AG04450 (cell line): ENCODE measurements around the gene SLC22A3. TPM values are rescaled to one million over a fixed set of nuclear protein-coding genes. Genes with fewer than 3 reads are reported as not detected.

Source experiments
- CTCF ChIA-PET: fragments of 300-600, 350-600 bp; formaldehyde crosslinking; extraction: SDS; loops from one replicate; lab custom pipeline; 2022; ENCODE audit warnings: antibody characterized with exemption, inconsistent platforms; lab: Charles Lee
- POLR2A ChIA-PET: fragments of 350-600 bp; formaldehyde crosslinking; extraction: SDS; loops from one replicate; lab custom pipeline; 2021; ENCODE audit warnings: antibody characterized with exemption, inconsistent platforms; lab: Yijun Ruan, JAX
- DNase-seq: peaks from one replicate; pipeline ENCODE4 v3.0.0-alpha.2; 2011; ENCODE audit warnings: low read depth, low spot score
- H3K27ac ChIP-seq: one replicate; pipeline ENCODE4 v1.5.1; 2012; ENCODE audit warnings: low read depth, low read length, control low read depth
- H3K27me3 ChIP-seq: one replicate; pipeline ENCODE4 v1.6.0; 2012; ENCODE audit warnings: low read length; ENCODE audit not compliant: control insufficient read depth, insufficient read depth
- H3K4me3 ChIP-seq: 2 replicates; pipeline ENCODE4 v1.5.1; 2011; ENCODE audit warnings: mild to moderate bottlenecking, low read depth, low read length, control low read depth
- H3K9me3 ChIP-seq: 2 replicates; pipeline ENCODE4 v1.5.1; 2012; ENCODE audit warnings: low read length; ENCODE audit not compliant: control insufficient read depth, insufficient read depth
- polyA plus RNA-seq: library from polyadenylated mRNA; depleted of rRNA; stranded (reverse); fragments of >200 nt; gene quantifications from 2 replicates; pipeline ENCODE4 v1.2.3, GENCODE V29; 2011
- TF ChIP-seq, protein P1 (sequence below): IDR thresholded peaks from 2 replicates; pipeline ENCODE4 v1.5.1; 2011; ENCODE audit warnings: low read depth, low read length, control low read depth, inconsistent platforms

Gene SLC22A3
- polyA plus RNA-seq, 1 experiment = 0.07 TPM

DNA sequence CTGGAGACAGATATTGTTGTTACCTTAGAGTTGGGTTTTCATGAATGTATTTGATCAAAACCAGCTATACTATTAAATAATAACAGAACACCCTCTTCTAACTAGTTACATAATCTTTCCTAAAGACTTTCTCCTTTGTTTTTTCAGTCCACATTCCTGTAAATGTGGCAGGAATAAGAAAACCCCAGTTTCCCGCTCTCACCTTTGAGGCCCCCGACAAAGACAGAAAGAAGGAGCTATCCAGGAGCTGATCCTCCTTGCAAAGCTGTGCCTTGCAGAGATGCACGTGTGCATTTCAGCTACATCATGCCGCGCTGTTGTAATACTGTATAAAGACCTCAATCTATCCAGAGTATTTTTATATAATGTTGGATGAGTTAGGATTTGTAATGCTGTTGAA, 102.7 kb downstream of the SLC22A3 start:
- H3K27ac ChIP-seq = no peak overlapping the region
- no peak overlapping the region for H3K4me3 ChIP-seq
- ChIA-PET CTCF (interaction anchor here (1.1 to 1.2 kb wide), 2 partner anchors 69 to 362 kb away, joined by 3 to 4 read pairs; no protein-coding TSS in a partner anchor), POLR2A (no interaction called here)
- DNase-seq = no peak
- TF ChIP-seq, protein P1, sequence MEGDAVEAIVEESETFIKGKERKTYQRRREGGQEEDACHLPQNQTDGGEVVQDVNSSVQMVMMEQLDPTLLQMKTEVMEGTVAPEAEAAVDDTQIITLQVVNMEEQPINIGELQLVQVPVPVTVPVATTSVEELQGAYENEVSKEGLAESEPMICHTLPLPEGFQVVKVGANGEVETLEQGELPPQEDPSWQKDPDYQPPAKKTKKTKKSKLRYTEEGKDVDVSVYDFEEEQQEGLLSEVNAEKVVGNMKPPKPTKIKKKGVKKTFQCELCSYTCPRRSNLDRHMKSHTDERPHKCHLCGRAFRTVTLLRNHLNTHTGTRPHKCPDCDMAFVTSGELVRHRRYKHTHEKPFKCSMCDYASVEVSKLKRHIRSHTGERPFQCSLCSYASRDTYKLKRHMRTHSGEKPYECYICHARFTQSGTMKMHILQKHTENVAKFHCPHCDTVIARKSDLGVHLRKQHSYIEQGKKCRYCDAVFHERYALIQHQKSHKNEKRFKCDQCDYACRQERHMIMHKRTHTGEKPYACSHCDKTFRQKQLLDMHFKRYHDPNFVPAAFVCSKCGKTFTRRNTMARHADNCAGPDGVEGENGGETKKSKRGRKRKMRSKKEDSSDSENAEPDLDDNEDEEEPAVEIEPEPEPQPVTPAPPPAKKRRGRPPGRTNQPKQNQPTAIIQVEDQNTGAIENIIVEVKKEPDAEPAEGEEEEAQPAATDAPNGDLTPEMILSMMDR = no peak
- H3K9me3 ChIP-seq = no peaks in the 10 kb centered on the region
- H3K27me3 ChIP-seq = no peaks in the 10 kb centered on the region

DNA sequence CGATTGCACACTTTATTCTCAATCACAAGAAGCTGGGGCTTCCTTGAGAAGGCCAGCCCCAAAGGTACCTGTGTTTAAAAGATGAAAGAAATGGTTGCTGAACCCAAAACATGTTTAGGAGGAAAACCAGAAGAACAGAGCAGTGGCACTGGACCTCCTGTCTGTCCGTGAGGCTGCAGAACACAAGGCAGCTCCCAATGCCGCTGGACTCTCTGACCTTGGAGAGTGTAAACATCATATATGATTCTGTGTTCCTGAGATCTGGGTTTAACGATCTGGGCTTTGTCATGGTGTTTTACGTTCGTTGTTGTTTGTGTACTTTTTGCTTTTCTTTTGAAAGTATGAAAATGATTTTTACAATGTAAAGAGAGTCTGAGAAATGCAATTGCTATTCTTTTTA, 106.1 kb downstream of the SLC22A3 start:
- ChIA-PET POLR2A (no interaction called here), CTCF (interaction anchor here (1.4 to 4.9 kb wide), 6 partner anchors 23 to 591 kb away, joined by 4 to 186 read pairs (median 36); no protein-coding TSS in a partner anchor)
- no peak for DNase-seq
- Histone ChIP-seq H3K4me3 (no peak overlapping the region), H3K27ac (no peak overlapping the region), H3K27me3 (no peaks in the 10 kb centered on the region), H3K9me3 (no peaks in the 10 kb centered on the region)
- TF ChIP-seq, protein P1 = no peak

DNA sequence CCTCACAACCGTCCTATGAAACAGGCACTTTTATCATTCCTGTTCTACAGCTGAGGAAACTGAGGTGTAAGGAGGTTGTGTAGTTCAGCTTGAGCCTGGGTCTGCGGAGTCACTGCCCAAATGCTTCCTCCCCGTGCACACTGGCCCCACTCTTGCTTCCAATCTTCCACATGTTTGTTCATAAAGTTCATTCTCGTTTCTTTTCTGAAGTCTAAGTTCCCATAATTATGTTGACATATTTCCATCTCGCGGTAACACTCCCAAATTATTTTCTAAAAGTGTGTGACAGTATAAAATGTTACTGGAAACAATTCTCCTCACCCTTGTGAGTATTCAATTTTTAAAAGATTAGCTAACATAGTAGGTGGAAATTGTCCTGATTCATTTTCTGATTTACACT, 106.9 kb downstream of the SLC22A3 start:
- CTCF ChIA-PET = interaction anchor here (0.5 to 4.9 kb wide), 60 partner anchors 8 to 863 kb away, joined by 3 to 186 read pairs (median 3); partner anchors contain the start of gene SLC22A1
- TF ChIP-seq, protein P1 = no peak
- H3K4me3 ChIP-seq = no peak overlapping the region
- DNase-seq = no peak
- no peaks in the 10 kb centered on the region for H3K27me3 ChIP-seq
- POLR2A ChIA-PET = interaction anchor here (1.7 kb wide), 1 partner anchor 367 kb away, joined by 6 read pairs; no protein-coding TSS in a partner anchor
- no peaks in the 10 kb centered on the region for H3K9me3 ChIP-seq
- H3K27ac ChIP-seq = no peak overlapping the region

DNA sequence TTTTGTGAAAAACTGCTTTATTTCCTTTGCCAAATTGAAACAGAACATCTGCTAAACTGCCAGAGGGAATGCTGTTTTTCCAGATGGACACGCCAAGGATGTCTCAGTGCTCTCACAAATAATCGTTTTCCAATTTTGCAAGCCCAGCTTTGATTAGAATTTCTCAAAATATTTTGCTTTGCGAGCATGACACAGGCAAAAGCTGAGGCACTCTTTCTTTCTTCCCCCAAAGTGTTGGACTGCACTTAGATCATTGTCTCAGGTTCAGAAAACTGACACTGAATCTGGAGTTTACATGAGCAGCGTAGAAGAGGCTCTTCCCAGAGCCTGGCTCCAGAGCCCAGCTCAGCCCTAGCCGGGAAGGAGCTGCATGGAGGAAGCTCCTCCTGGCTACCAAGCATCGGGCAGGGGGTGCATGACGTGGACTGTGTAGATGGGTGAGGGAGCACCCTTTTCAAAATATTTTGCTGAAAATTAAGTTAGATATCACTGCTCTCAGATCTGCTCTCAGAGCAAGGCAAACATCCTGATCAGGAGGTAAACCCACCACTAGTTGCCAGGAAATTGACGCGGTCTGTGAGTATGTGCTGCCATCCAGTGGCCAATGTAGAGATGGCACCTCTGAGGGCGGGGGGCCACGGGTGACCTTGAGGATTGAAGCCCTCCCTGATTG, 107.5 kb downstream of the SLC22A3 start:
- DNase-seq = peak; percentile 24
- no peaks in the 10 kb centered on the region for H3K27me3 ChIP-seq
- H3K27ac ChIP-seq = peak overlapping the region; percentile 43
- ChIA-PET POLR2A (interaction anchor here (1.7 kb wide), 1 partner anchor 367 kb away, joined by 6 read pairs; no protein-coding TSS in a partner anchor), CTCF (interaction anchor here (0.5 to 4.9 kb wide), 63 partner anchors 9 to 864 kb away, joined by 3 to 186 read pairs (median 3); partner anchors contain the start of gene SLC22A1)
- no peaks in the 10 kb centered on the region for H3K9me3 ChIP-seq
- TF ChIP-seq, protein P1 = peak; percentile 97
- peak overlapping the region; percentile 48 for H3K4me3 ChIP-seq

DNA sequence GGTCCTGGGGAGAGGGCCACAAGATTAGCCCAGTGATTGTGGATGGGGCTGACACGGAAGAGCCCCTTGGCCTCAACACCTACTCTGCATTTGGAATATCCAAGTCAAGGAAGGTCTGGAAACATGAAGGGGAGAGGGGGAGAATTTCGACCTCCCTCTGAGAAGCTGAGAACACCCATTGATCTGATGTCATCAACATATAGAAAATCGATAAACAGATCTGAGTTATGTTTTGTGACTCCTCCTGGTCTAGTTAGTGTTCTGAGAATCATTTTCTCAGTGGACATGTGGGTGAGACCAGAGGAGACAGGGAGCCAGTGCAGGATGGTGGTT, 108.0 kb downstream of the SLC22A3 start:
- no peak for DNase-seq
- H3K9me3 ChIP-seq = no peaks in the 10 kb centered on the region
- ChIA-PET POLR2A (interaction anchor here (1.7 kb wide), 1 partner anchor 368 kb away, joined by 6 read pairs; no protein-coding TSS in a partner anchor), CTCF (interaction anchor here (0.7 to 4.9 kb wide), 21 partner anchors 8 to 631 kb away, joined by 3 to 186 read pairs (median 6); no protein-coding TSS in a partner anchor)
- H3K4me3 ChIP-seq = no peak overlapping the region
- TF ChIP-seq, protein P1 = no peak
- H3K27ac ChIP-seq = no peak overlapping the region
- H3K27me3 ChIP-seq = no peaks in the 10 kb centered on the region
